HCT116 (cell line): Measurements from ENCODE around the gene TNS3. TPM values are rescaled to one million over a fixed set of nuclear protein-coding genes. Genes with fewer than 3 reads are reported as not detected.

Experiments
- ATAC-seq: fragments of 200-7000 bp; cut with Tn5 transposase; 2 replicates; pipeline ENCODE4 v1.9.1; 2020; ENCODE audit warnings: mild to moderate bottlenecking, moderate library complexity
- BruUV-seq: library from RNA; stranded (reverse); fragments of 400-500 nt; replicated peaks from 2 replicates; lab custom pipeline; 2021; lab: Mats Ljungman, UMichigan
- CTCF ChIA-PET: fragments of 300-600 bp; sonication (Branson Sonifier 250); formaldehyde crosslinking; loops from one replicate; lab custom pipeline; 2021; ENCODE audit warnings: antibody characterized with exemption; lab: Charles Lee
- POLR2A ChIA-PET: fragments of 300-600, 350-600 bp; sonication (Branson Sonifier 250); formaldehyde crosslinking; loops from one replicate; lab custom pipeline; 2021; ENCODE audit warnings: antibody characterized with exemption; lab: Charles Lee
- RAD21 ChIA-PET, 2 experiments: fragments of 300-600 bp; sonication (Branson Sonifier 250); formaldehyde crosslinking; loops; one replicate each; lab custom pipeline; 2023; ENCODE audit warnings: low total read pairs in 2 of 2; ENCODE audit not compliant: uncharacterized antibody in 2 of 2, unreplicated experiment in 2 of 2, low non-redundant PET in 1 of 2; lab: Charles Lee
- DNase-seq: peaks from one replicate; pipeline ENCODE4 v3.0.0-alpha.2; 2010; ENCODE audit warnings: low read depth, low spot score
- H2AFZ ChIP-seq: fragments of 200-600 bp; shearing (Covaris generic), sonication (generic); 2 replicates; pipeline ENCODE4 v1.6.1; 2017; ENCODE audit warnings: low read depth, mixed run types, mixed read lengths, antibody characterized with exemption, low read length; ENCODE audit not compliant: poor library complexity, severe bottlenecking
- H3K27ac ChIP-seq: 2 replicates; pipeline ENCODE4 v1.5.1; 2012; ENCODE audit warnings: low read depth, low read length
- H3K27me3 ChIP-seq: fragments of 200-600 bp; sonication (generic); 2 replicates; pipeline ENCODE4 v1.6.1; 2016; ENCODE audit warnings: mixed run types, low read length, mixed read lengths; ENCODE audit not compliant: insufficient read depth
- H3K36me3 ChIP-seq, 2 experiments: fragments of 200-500 bp in 1 of 2; fragments of 200-600 bp in 1 of 2; sonication (Bioruptor generic) in 1 of 2; sonication (generic) in 1 of 2; 2 replicates each; pipeline versions ENCODE4 v1.5.1 to v1.6.1; 2014 to 2016; ENCODE audit warnings: low read length in 2 of 2, inconsistent platforms in 1 of 2, mixed read lengths in 1 of 2, mixed run types in 1 of 2; ENCODE audit not compliant: insufficient read depth in 2 of 2, control insufficient read depth in 1 of 2
- H3K4me1 ChIP-seq, 2 experiments: fragments of 200-600 bp in 1 of 2; sonication (generic) in 1 of 2; 2 replicates each; pipeline versions ENCODE4 v1.5.1 to v1.6.1; 2012 to 2017; ENCODE audit warnings: low read length in 2 of 2, inconsistent platforms in 1 of 2, mild to moderate bottlenecking in 1 of 2, mixed read lengths in 1 of 2, mixed run types in 1 of 2, moderate library complexity in 1 of 2; ENCODE audit not compliant: insufficient read depth in 2 of 2, control insufficient read depth in 1 of 2
- H3K4me2 ChIP-seq: fragments of 200-600 bp; sonication (generic); 2 replicates; pipeline ENCODE4 v1.6.1; 2017; ENCODE audit warnings: mixed run types, low read length, mixed read lengths
- H3K4me3 ChIP-seq, 2 experiments: fragments of 200-600 bp in 1 of 2; sonication (generic) in 1 of 2; replicated peaks in 1 of 2; 2 replicates each; pipeline ENCODE4 v1.5.1; 2011 to 2016; ENCODE audit warnings: low read length in 2 of 2, control low read depth in 1 of 2, low read depth in 1 of 2, mild to moderate bottlenecking in 1 of 2, mixed read lengths in 1 of 2, mixed run types in 1 of 2
- H3K79me2 ChIP-seq: fragments of 200-600 bp; sonication (generic); 2 replicates; pipeline ENCODE4 v1.6.1; 2017; ENCODE audit warnings: mild to moderate bottlenecking, mixed run types, low read length, moderate library complexity, mixed read lengths; ENCODE audit not compliant: insufficient read depth
- H3K9ac ChIP-seq: fragments of 200-600 bp; sonication (generic); 2 replicates; pipeline ENCODE4 v1.6.1; 2016; ENCODE audit warnings: low read length, mixed read lengths
- H3K9me2 ChIP-seq: fragments of 200-600 bp; sonication (generic), shearing (Covaris generic); 2 replicates; pipeline ENCODE4 v1.6.1; 2017; ENCODE audit warnings: mixed run types, mild to moderate bottlenecking, moderate library complexity; ENCODE audit not compliant: insufficient read depth
- H3K9me3 ChIP-seq, 2 experiments: fragments of 200-500 bp in 1 of 2; fragments of 200-600 bp in 1 of 2; sonication (Bioruptor generic) in 1 of 2; sonication (generic) in 1 of 2; 2 replicates each; pipeline ENCODE4 v1.6.1; 2014 to 2017; ENCODE audit warnings: low read length in 2 of 2, mixed read lengths in 2 of 2, inconsistent platforms in 1 of 2, low read depth in 1 of 2, mild to moderate bottlenecking in 1 of 2, mixed run types in 1 of 2, moderate library complexity in 1 of 2; ENCODE audit not compliant: control insufficient read depth in 1 of 2, insufficient read depth in 1 of 2
- H4K20me1 ChIP-seq: fragments of 200-600 bp; sonication (generic), shearing (Covaris generic); 2 replicates; pipeline ENCODE4 v1.6.1; 2017; ENCODE audit warnings: mixed run types, mild to moderate bottlenecking, moderate library complexity; ENCODE audit not compliant: insufficient read depth
- CBX3 ChIP-seq: IDR thresholded peaks from 2 replicates; pipeline ENCODE4 v1.6.1; 2012; ENCODE audit warnings: low read depth
- ELF1 ChIP-seq: IDR thresholded peaks from 2 replicates; pipeline ENCODE4 v1.6.1; 2012; ENCODE audit warnings: low read depth, borderline replicate concordance
- EZH2 ChIP-seq: fragments of 200-600 bp; sonication (generic); IDR thresholded peaks from 2 replicates; pipeline ENCODE4 v1.6.1; 2017; ENCODE audit warnings: antibody characterized with exemption, mixed run types
- FOSL1 ChIP-seq: IDR thresholded peaks from 2 replicates; pipeline ENCODE4 v1.6.1; 2012; ENCODE audit warnings: low read depth
- JUND ChIP-seq: IDR thresholded peaks from 2 replicates; pipeline ENCODE4 v1.6.1; 2012
- MAX ChIP-seq: IDR thresholded peaks from 2 replicates; pipeline ENCODE4 v1.6.1; 2012
- POLR2A ChIP-seq: IDR thresholded peaks from 2 replicates; pipeline ENCODE4 v1.7.0; 2011; ENCODE audit warnings: borderline replicate concordance; ENCODE audit not compliant: insufficient read depth, insufficient read length; ENCODE audit errors: extremely low read depth
- POLR2AphosphoS5 ChIP-seq: IDR thresholded peaks from 2 replicates; pipeline ENCODE4 v1.6.1; 2011; ENCODE audit warnings: mild to moderate bottlenecking, low read depth, low read length, moderate library complexity
- SIN3A ChIP-seq: IDR thresholded peaks from 2 replicates; pipeline ENCODE4 v1.6.1; 2012; ENCODE audit warnings: low read depth
- SP1 ChIP-seq: IDR thresholded peaks from 2 replicates; pipeline ENCODE4 v1.6.1; 2012; ENCODE audit warnings: low read depth
- SRF ChIP-seq: IDR thresholded peaks from 2 replicates; pipeline ENCODE4 v1.6.1; 2012; ENCODE audit warnings: low read depth
- TCF7L2 ChIP-seq: IDR thresholded peaks from 2 replicates; pipeline ENCODE4 v1.7.0; 2011; ENCODE audit warnings: borderline replicate concordance, inconsistent platforms; ENCODE audit not compliant: insufficient read depth, insufficient read length; ENCODE audit errors: extremely low read depth
- YY1 ChIP-seq: IDR thresholded peaks from 2 replicates; pipeline ENCODE4 v1.6.1; 2011; ENCODE audit warnings: low read length, low read depth, moderate library complexity, mild to moderate bottlenecking; ENCODE audit not compliant: insufficient replicate concordance; ENCODE audit errors: extremely low read depth
- ZBTB33 ChIP-seq: IDR thresholded peaks from 2 replicates; pipeline ENCODE4 v1.6.1; 2011; ENCODE audit warnings: mild to moderate bottlenecking, low read length, moderate library complexity; ENCODE audit not compliant: insufficient replicate concordance; ENCODE audit errors: extremely low read depth
- ZFX ChIP-seq: fragments of 450-650 bp; IDR thresholded peaks from 2 replicates; pipeline ENCODE4 v1.6.1; 2017
- ZNF274 ChIP-seq: fragments of 200-500 bp; sonication (Bioruptor generic); IDR thresholded peaks from 2 replicates; pipeline ENCODE4 v1.6.1; 2014; ENCODE audit warnings: mild to moderate bottlenecking, low read depth, low read length, inconsistent platforms
- intact Hi-C: fragments of 100-400 bp; cut with micrococcal nuclease; formaldehyde crosslinking; loops from 2 replicates; pipeline ENCODE4 v1.10.0; 2022
- total RNA-seq: library from RNA; stranded (reverse); gene quantifications from one replicate; pipeline ENCODE4 v1.2.1, GENCODE V29; 2021; ENCODE audit not compliant: unreplicated experiment
- TF ChIP-seq, protein P1 (sequence below): IDR thresholded peaks from 2 replicates; pipeline ENCODE4 v1.6.1; 2012

The TNS3 gene
- total RNA-seq, 1 experiment from 2014 or later = 9.1 TPM

DNA sequence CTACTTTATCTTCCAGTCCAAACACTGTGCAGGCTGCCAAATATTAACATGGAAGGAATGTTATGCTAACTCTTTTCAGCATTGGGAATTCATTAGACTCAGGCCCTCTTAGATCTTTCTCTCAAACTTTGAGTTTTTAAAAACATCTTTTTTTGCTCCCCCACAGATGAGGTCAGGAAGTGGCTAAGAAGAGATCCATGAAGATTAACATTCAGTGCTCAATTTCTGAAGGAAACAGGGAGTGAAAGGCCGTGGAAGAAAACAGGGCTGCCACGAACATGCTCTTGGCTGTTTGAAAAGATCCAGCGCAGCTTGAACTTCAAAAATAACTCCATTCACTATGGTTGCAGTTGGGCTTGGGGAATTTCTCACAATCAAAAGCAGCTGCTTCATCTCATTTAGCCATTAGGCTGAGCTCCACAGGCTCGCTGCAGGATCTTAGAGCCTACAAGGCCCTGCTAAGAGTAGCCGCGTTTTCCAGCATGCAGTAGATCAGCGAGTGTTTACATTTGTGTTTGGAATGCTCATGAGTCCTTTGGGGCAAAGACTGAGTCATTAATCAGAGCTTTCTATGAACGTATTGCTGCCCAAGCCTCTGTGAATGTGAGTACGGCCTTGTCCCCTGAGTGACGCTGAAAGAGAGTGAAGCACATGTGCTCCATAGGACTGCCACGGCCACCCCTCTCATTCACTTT lies 41.2 kb upstream of the TNS3 start:
- intact Hi-C loops = no loop called here
- ATAC-seq (no peak), DNase-seq (no peak)
- Histone ChIP-seq H3K4me2 (no peak overlapping the region), H2AFZ (no peak overlapping the region), H3K79me2 (no peaks in the 10 kb centered on the region), H3K9me3 (no peaks in the 10 kb centered on the region), H3K27me3 (no peaks in the 10 kb centered on the region), H3K9me2 (no peaks in the 10 kb centered on the region), H3K36me3 (no peaks in the 10 kb centered on the region), H4K20me1 (no peaks in the 10 kb centered on the region), H3K4me1 (no peaks in the 10 kb centered on the region), H3K4me3 (no peak overlapping the region), H3K27ac (no peak overlapping the region), H3K9ac (no peak overlapping the region)
- ChIA-PET RAD21 (no interaction called here), POLR2A (no interaction called here), CTCF (no interaction called here)
- TF ChIP-seq POLR2AphosphoS5 = no peak
- no peak for TF ChIP-seq FOSL1
- no peak for TF ChIP-seq EZH2
- no peak for TF ChIP-seq SRF
- no peak for TF ChIP-seq ELF1
- no peak for TF ChIP-seq YY1
- TF ChIP-seq MAX = no peak
- TF ChIP-seq, protein P1, sequence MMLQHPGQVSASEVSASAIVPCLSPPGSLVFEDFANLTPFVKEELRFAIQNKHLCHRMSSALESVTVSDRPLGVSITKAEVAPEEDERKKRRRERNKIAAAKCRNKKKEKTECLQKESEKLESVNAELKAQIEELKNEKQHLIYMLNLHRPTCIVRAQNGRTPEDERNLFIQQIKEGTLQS = no peak
- no peak for TF ChIP-seq ZNF274
- TF ChIP-seq ZBTB33 = no peak
- TF ChIP-seq ZFX = no peak
- TF ChIP-seq SP1 = no peak
- TF ChIP-seq CBX3 = no peak
- no peak for TF ChIP-seq JUND
- TF ChIP-seq SIN3A = no peak
- no peak for TF ChIP-seq POLR2A
- TF ChIP-seq TCF7L2 = no peak
- no TSS peak for BruUV-seq
